GM21526 (cell line): ENCODE data around the gene MRPL34.

ENCODE experiments used
- ATAC-seq: cut with Tn5 transposase; IDR thresholded peaks from one replicate; pipeline ENCODE4 v1.9.1; 2021; ENCODE audit warnings: moderate library complexity; ENCODE audit not compliant: unreplicated experiment, low FRiP score

The MRPL34 gene

GRCh38 chr19:17307876-17308377, 2.3 kb downstream of the MRPL34 start:
- no peak for ATAC-seq

- ATAC-seq: peak; percentile 56
These were observed 3.7 kb downstream of the MRPL34 start, which contains the start of gene DDA1 for GRCh38 chr19:17309198-17309964. Gene DDA1, plus strand, starts transcription at chr19:17309563. Its CDS starts 92 bp downstream, at chr19:17309655.

- ATAC-seq: no peak
These were observed 4.3 kb downstream of the MRPL34 start for GRCh38 chr19:17309965-17310461.

GRCh38 chr19:17311455-17312188, 6.0 kb downstream of the MRPL34 start:
- no peak for ATAC-seq

GRCh38 chr19:17312189-17313113, 6.8 kb downstream of the MRPL34 start:
- no peak for ATAC-seq

GRCh38 chr19:17314007-17314593, 8.4 kb downstream of the MRPL34 start:
- ATAC-seq: no peak

- ATAC-seq: no peak
These were observed 13.3 kb downstream of the MRPL34 start for GRCh38 chr19:17318966-17319365.

GRCh38 chr19:17319473-17320238, 14.0 kb downstream of the MRPL34 start:
- ATAC-seq: no peak

- ATAC-seq: no peak
These were observed 14.8 kb downstream of the MRPL34 start for GRCh38 chr19:17320435-17320834.

GRCh38 chr19:17321655-17322489, 16.2 kb downstream of the MRPL34 start:
- no peak for ATAC-seq

GRCh38 chr19:17322854-17323253, 17.2 kb downstream of the MRPL34 start:
- ATAC-seq: no peak

GRCh38 chr19:17323300-17323963, 17.8 kb downstream of the MRPL34 start:
- no peak for ATAC-seq

- ATAC-seq: no peak
These were observed 18.3 kb downstream of the MRPL34 start for GRCh38 chr19:17323964-17324332.

GRCh38 chr19:17324357-17325114, 18.9 kb downstream of the MRPL34 start:
- ATAC-seq: no peak

GRCh38 chr19:17325133-17325532, 19.5 kb downstream of the MRPL34 start:
- ATAC-seq: no peak

GRCh38 chr19:17325881-17326594, 20.4 kb downstream of the MRPL34 start:
- ATAC-seq: no peak

- no peak for ATAC-seq
These were observed 20.9 kb downstream of the MRPL34 start for GRCh38 chr19:17326595-17326966.
